ENCODE measurements around the gene ODAD2.

DNA sequence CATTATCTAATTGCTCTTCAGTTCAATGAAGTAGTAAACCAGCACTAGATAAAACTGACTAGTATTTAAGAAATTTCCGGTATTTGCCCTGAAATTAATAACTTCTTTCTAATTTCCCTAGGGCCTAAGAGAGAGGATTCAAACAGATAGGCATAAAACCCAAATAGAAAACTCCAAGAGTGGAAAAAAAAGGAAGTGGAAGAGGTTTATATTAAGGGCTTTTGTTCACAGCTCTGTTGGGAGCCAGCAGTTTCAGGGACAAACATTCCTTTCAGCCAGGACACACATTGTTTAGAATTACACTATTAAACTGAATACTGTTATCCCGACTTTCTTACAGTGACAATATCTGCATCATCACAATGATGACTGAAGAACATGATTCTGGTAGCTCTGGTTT is 3.6 kb downstream of the ODAD2 start:
- TF ChIP-seq POLR2AphosphoS5 (IDR thresholded peaks at IDR 0.05) (no peak), EP300 (conservative IDR thresholded peaks at IDR 0.05; ENCODE audit: poor library complexity, severe bottlenecking) (no peak), CTCF (IDR thresholded peaks at IDR 0.05; ENCODE audit: poor library complexity, severe bottlenecking) (no peak), REST (IDR thresholded peaks at IDR 0.05; ENCODE audit: borderline replicate concordance) (no peak), EZH2 (IDR thresholded peaks at IDR 0.05; ENCODE audit: borderline replicate concordance, insufficient read depth, low read length, poor library complexity, severe bottlenecking) (no peak), SMC3 (conservative IDR thresholded peaks at IDR 0.05; ENCODE audit: poor library complexity) (no peak), RAD21 (conservative IDR thresholded peaks at IDR 0.05) (no peak)
